Measurements from ENCODE around the gene FNDC3B.

Gene FNDC3B

DNA sequence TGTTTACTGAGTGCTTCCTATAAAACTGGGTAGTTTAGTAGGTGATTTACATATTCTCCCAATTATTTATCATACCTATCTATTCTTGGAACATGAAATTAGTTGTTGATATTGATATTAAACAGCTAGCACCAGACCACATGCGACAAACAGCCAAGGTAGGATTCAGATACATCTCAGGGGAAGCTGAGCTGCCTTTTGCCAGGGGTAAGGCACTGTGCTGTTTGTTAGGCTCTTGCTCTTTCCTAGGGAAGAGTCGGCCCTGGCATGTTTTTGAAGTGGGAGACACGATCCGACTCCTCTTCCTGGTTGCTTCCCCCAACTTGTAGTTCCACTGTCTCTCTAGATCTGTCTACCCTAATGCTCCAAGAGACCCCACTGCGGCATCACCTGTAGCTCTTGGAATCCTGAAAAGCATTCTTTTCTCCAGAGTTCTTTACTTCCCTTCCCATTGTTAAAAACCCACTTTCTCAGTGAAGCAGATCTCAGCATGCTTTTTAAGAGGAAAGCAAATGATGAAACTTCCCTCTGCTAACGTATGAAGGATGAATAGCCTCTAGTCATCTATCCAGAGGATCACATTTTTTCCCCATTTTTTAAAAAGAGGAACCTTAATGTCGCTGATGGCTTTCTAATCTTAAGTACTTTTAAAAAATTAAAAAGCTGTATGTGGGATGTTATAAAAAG lies 270.5 kb downstream of the FNDC3B start:
- H3K36me3 ChIP-seq (ENCODE audit: control insufficient read depth, insufficient read depth, low read length, severe bottlenecking) = peaks cover 92% of the 10 kb centered on the region
- DNase-seq (ENCODE audit: low read depth) = no peak
- no peaks in the 10 kb centered on the region for H3K27me3 ChIP-seq (replicated peaks; ENCODE audit: control insufficient read depth, insufficient read depth, low read length)
- peaks cover 52% of the 10 kb centered on the region for H3K4me1 ChIP-seq (ENCODE audit: control insufficient read depth, insufficient read depth, low read length)
- no peak overlapping the region for H3K4me3 ChIP-seq (ENCODE audit: low read length)
- H3K9ac ChIP-seq (ENCODE audit: low read length) = no peak overlapping the region
- H3K9me3 ChIP-seq (ENCODE audit: control insufficient read depth, low read length) = no peaks in the 10 kb centered on the region

DNA sequence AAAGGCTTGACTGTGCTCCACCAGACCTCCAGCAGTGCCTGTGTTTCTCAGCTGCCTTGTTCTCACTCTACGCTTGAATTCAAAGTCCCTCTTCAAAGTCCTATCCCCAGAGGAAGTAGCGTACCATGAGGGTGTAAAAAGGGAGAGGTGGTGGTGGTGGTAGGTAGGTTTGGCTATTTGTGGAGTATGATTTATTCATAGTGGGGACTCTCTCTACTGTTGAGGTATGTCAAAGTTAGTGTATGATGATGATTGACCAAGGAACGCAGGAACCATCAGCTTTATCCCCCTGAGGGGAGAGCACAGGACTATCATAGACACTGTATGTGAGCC lies 271.0 kb downstream of the FNDC3B start:
- H3K36me3 ChIP-seq (ENCODE audit: control insufficient read depth, insufficient read depth, low read length, severe bottlenecking) = peaks cover 91% of the 10 kb centered on the region
- DNase-seq (ENCODE audit: low read depth) = no peak
- no peaks in the 10 kb centered on the region for H3K9me3 ChIP-seq (ENCODE audit: control insufficient read depth, low read length)
- no peak overlapping the region for H3K9ac ChIP-seq (ENCODE audit: low read length)
- peaks cover 50% of the 10 kb centered on the region for H3K4me1 ChIP-seq (ENCODE audit: control insufficient read depth, insufficient read depth, low read length)
- no peak overlapping the region for H3K4me3 ChIP-seq (ENCODE audit: low read length)
- no peaks in the 10 kb centered on the region for H3K27me3 ChIP-seq (replicated peaks; ENCODE audit: control insufficient read depth, insufficient read depth, low read length)

DNA sequence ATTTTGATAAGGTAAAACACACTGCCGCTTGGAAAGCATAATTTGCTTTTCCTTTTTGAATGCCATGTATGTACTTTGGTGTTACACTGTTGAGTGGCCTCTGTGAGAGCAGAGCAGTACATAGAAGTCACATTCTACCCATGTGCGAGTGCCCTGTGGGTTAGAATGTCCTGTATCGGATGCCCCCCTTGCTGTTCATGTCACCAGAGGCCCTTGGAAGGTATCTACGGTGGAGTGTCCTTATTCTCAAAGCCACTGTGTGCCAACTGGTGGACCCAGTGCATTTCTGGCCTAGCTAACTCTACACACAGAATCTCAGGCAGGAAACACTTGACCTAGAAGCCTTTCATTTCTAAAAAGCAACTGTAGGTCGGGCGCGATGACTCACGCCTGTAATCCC lies 271.8 kb downstream of the FNDC3B start:
- no peak overlapping the region for H3K9ac ChIP-seq (ENCODE audit: low read length)
- H3K27me3 ChIP-seq (replicated peaks; ENCODE audit: control insufficient read depth, insufficient read depth, low read length) = no peaks in the 10 kb centered on the region
- peaks cover 48% of the 10 kb centered on the region for H3K4me1 ChIP-seq (ENCODE audit: control insufficient read depth, insufficient read depth, low read length)
- H3K36me3 ChIP-seq (ENCODE audit: control insufficient read depth, insufficient read depth, low read length, severe bottlenecking) = peaks cover 88% of the 10 kb centered on the region
- DNase-seq (ENCODE audit: low read depth) = no peak
- no peak overlapping the region for H3K4me3 ChIP-seq (ENCODE audit: low read length)
- no peaks in the 10 kb centered on the region for H3K9me3 ChIP-seq (ENCODE audit: control insufficient read depth, low read length)

DNA sequence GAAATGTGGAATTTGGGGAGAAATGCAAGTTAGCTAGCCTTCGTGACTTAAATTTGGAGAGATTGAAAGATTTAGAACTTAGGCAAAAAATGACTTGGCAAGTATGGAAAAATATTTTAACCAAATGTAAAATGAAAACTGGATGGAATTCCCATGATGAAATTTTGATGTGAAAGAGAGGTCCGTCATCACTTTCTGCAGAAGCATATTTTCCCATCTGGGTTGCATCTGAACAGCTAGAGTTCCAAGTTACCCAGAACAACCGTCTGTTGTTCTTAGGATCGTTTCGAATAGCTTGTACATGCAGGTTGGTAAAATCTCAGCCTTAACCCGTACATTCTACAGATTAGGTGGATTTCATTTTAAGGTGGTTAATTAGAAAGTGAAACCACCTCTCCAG lies 272.6 kb downstream of the FNDC3B start:
- Histone ChIP-seq H3K27me3 (replicated peaks; ENCODE audit: control insufficient read depth, insufficient read depth, low read length) (no peaks in the 10 kb centered on the region), H3K9me3 (ENCODE audit: control insufficient read depth, low read length) (no peaks in the 10 kb centered on the region), H3K36me3 (ENCODE audit: control insufficient read depth, insufficient read depth, low read length, severe bottlenecking) (peaks cover 87% of the 10 kb centered on the region), H3K9ac (ENCODE audit: low read length) (no peak overlapping the region), H3K4me1 (ENCODE audit: control insufficient read depth, insufficient read depth, low read length) (peaks cover 45% of the 10 kb centered on the region), H3K4me3 (ENCODE audit: low read length) (no peak overlapping the region)
- DNase-seq (ENCODE audit: low read depth) = no peak

DNA sequence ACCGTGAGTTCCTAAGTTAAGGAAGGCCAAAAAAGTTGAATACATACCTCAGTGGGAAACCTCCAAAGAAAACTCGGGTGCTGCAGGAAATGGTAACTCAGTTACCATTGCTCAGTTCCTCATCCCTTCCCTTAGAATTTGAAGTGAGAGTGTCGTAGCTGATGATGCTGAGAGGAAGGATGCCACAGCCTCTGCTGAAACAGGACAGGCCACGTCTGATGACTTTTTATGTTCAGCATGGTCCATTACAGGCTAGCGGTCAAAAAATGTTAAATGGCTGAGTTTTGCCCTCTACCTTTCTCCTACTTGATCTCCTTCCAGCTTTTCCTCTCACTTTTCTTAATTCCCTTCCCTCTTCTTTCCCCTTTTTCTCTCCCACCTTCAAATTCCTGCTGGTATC lies 273.3 kb downstream of the FNDC3B start:
- DNase-seq (ENCODE audit: low read depth) = no peak
- no peaks in the 10 kb centered on the region for H3K9me3 ChIP-seq (ENCODE audit: control insufficient read depth, low read length)
- peaks cover 85% of the 10 kb centered on the region for H3K36me3 ChIP-seq (ENCODE audit: control insufficient read depth, insufficient read depth, low read length, severe bottlenecking)
- H3K27me3 ChIP-seq (replicated peaks; ENCODE audit: control insufficient read depth, insufficient read depth, low read length) = no peaks in the 10 kb centered on the region
- H3K4me1 ChIP-seq (ENCODE audit: control insufficient read depth, insufficient read depth, low read length) = peaks cover 43% of the 10 kb centered on the region
- no peak overlapping the region for H3K9ac ChIP-seq (ENCODE audit: low read length)
- no peak overlapping the region for H3K4me3 ChIP-seq (ENCODE audit: low read length)

DNA sequence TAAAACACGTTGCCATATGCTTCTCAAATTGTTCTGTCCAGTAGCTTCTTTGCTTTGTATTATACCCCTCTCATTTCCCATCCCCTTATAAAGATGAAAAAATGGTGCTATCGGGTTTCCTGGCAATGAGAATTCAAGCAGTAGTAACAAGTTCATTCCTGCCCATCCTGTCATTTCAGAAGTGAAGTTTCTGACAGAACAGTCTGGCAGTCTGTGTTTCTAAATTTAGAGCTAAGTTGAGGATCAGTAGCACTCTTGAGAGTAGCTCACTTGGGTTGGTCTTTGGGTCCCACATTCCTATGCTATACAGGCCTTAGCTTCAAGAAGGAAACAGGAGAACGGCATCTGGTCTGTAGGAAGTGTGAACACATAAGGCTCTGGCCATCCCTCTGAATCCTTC lies 274.3 kb downstream of the FNDC3B start:
- Histone ChIP-seq H3K4me3 (ENCODE audit: low read length) (no peak overlapping the region), H3K27me3 (replicated peaks; ENCODE audit: control insufficient read depth, insufficient read depth, low read length) (no peaks in the 10 kb centered on the region), H3K4me1 (ENCODE audit: control insufficient read depth, insufficient read depth, low read length) (peaks cover 52% of the 10 kb centered on the region), H3K9ac (ENCODE audit: low read length) (no peak overlapping the region), H3K36me3 (ENCODE audit: control insufficient read depth, insufficient read depth, low read length, severe bottlenecking) (peaks cover 84% of the 10 kb centered on the region), H3K9me3 (ENCODE audit: control insufficient read depth, low read length) (no peaks in the 10 kb centered on the region)
- DNase-seq (ENCODE audit: low read depth) = no peak

DNA sequence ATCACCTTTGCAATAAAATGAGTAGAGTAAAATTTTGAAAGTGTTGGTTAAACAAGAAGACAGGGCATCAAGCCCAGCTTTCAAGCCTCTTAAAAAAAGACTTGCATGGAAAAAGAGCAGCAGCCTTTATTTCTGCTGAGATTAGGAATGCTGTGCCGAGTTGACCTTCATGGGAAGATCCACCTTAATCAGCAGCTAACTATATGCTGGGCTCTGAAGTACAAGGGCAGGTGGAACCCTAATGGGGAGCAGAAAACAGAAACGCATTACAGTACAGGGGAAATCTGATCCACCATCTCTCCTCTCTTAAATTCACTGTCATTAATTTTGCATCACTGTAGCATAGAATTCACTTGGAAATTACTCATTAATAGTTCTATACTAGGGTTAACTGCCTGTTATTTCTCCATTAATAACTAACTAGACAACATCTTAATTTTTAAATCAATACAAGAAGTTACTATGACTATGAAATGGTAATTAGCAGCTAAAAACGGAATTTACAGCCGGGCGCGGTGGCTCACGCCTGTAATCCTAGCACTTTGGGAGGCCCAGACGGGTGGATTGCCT lies 275.3 kb downstream of the FNDC3B start:
- peaks cover 52% of the 10 kb centered on the region for H3K4me1 ChIP-seq (ENCODE audit: control insufficient read depth, insufficient read depth, low read length)
- no peaks in the 10 kb centered on the region for H3K27me3 ChIP-seq (replicated peaks; ENCODE audit: control insufficient read depth, insufficient read depth, low read length)
- H3K9me3 ChIP-seq (ENCODE audit: control insufficient read depth, low read length) = no peaks in the 10 kb centered on the region
- peaks cover 84% of the 10 kb centered on the region for H3K36me3 ChIP-seq (ENCODE audit: control insufficient read depth, insufficient read depth, low read length, severe bottlenecking)
- DNase-seq (ENCODE audit: low read depth) = no peak
- H3K4me3 ChIP-seq (ENCODE audit: low read length) = no peak overlapping the region
- H3K9ac ChIP-seq (ENCODE audit: low read length) = no peak overlapping the region

DNA sequence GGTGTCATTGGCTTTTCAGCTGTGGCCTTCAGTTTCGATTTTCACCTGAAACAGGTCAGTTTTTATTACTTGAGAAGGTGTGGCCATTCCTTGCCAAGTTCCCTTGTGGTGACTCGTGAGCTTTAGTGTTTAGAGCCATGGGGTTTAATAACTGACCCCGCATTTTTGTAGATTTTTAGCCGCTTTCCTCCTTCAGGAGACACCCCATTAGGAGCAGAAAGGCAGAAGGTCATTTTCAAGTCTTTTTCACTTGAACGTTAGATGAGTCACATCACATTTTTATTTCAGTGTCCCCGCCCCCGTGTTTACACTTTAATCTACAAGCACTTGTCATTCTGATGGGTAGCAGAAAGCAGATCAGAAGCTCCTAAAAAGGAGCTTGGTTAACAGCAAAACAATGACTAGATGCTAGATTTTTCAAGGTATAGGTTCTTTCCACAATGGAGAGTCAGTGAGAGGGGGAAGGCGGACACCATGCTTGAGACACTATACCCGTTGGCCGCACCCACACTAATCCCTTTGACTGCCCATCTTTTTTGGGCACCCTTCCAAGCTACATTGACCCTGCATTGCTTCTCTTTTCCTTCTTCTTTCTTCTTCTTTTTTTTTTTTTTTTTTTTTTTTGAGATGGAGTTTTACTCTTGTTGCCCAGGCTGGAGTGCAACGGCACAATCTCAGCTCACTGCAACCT lies 276.2 kb downstream of the FNDC3B start:
- H3K27me3 ChIP-seq (replicated peaks; ENCODE audit: control insufficient read depth, insufficient read depth, low read length) = no peaks in the 10 kb centered on the region
- H3K4me3 ChIP-seq (ENCODE audit: low read length) = no peak overlapping the region
- no peak overlapping the region for H3K9ac ChIP-seq (ENCODE audit: low read length)
- no peaks in the 10 kb centered on the region for H3K9me3 ChIP-seq (ENCODE audit: control insufficient read depth, low read length)
- DNase-seq (ENCODE audit: low read depth) = peak; percentile 39
- peaks cover 84% of the 10 kb centered on the region for H3K36me3 ChIP-seq (ENCODE audit: control insufficient read depth, insufficient read depth, low read length, severe bottlenecking)
- H3K4me1 ChIP-seq (ENCODE audit: control insufficient read depth, insufficient read depth, low read length) = peaks cover 56% of the 10 kb centered on the region

DNA sequence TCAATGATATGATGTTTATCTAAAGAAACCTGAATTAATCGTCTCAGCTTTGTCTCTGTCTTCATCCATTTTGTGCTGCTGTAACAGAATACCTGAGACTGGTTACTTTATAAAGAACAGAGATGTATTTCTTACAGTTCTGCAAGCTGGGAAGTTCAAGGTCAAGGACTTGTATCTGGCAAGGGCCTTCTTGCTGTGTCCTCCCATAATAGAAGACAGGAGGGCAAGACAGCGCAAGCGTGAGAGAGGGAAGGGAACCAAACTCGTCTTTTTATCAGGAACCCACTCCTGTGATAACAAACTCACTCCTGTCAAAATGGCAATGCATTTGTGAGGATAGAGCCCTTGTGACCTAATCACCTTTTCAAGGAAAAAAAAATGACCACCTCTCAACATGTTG lies 277.4 kb downstream of the FNDC3B start:
- Histone ChIP-seq H3K9ac (ENCODE audit: low read length) (no peak overlapping the region), H3K27me3 (replicated peaks; ENCODE audit: control insufficient read depth, insufficient read depth, low read length) (no peaks in the 10 kb centered on the region), H3K9me3 (ENCODE audit: control insufficient read depth, low read length) (no peaks in the 10 kb centered on the region), H3K4me3 (ENCODE audit: low read length) (no peak overlapping the region), H3K4me1 (ENCODE audit: control insufficient read depth, insufficient read depth, low read length) (peaks cover 61% of the 10 kb centered on the region), H3K36me3 (ENCODE audit: control insufficient read depth, insufficient read depth, low read length, severe bottlenecking) (peaks cover 83% of the 10 kb centered on the region)
- no peak for DNase-seq (ENCODE audit: low read depth)

DNA sequence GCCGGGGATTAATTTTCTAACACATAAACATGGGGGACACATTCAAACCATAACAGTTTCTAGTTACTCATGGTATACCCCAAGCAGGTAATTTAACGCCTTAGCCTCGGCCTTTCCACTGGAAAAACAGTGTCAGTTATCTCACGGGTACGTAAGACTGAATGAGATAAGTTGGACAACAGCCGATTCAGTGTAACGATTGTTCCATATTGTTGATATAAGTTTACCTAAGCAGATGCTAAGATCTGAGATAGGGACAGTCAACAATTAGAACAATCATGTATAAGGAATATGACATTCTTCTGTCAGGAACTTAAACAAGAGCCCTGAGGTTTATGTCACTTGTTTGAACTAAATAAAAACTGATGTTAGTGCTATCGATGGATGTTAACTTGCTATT lies 278.1 kb downstream of the FNDC3B start:
- Histone ChIP-seq H3K4me3 (ENCODE audit: low read length) (no peak overlapping the region), H3K9ac (ENCODE audit: low read length) (no peak overlapping the region), H3K9me3 (ENCODE audit: control insufficient read depth, low read length) (no peaks in the 10 kb centered on the region), H3K27me3 (replicated peaks; ENCODE audit: control insufficient read depth, insufficient read depth, low read length) (no peaks in the 10 kb centered on the region), H3K36me3 (ENCODE audit: control insufficient read depth, insufficient read depth, low read length, severe bottlenecking) (peaks cover 85% of the 10 kb centered on the region), H3K4me1 (ENCODE audit: control insufficient read depth, insufficient read depth, low read length) (peaks cover 54% of the 10 kb centered on the region)
- DNase-seq (ENCODE audit: low read depth) = no peak

DNA sequence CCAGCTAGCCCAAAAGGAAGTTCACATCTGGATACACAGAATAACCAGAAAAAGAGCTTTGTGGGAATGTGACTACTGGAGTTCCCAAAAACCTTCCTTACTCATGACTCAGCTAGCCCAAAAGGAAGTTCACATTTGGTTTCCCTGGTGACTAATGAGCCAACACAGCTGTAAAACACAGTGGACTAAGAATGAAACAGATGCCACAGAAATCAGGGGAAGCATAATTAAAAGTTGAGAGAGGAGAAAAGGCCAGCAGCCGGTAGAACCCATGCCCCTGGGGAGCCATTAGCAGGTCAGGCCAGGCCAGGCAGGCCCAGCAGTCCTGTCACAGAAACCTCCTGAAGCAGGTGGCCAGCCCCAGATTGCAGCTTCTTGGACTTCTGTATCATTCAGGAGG lies 278.6 kb downstream of the FNDC3B start:
- no peaks in the 10 kb centered on the region for H3K27me3 ChIP-seq (replicated peaks; ENCODE audit: control insufficient read depth, insufficient read depth, low read length)

More for the DNA sequence above, 278.6 kb downstream of the FNDC3B start:
- Histone ChIP-seq H3K9me3 (ENCODE audit: control insufficient read depth, low read length) (no peaks in the 10 kb centered on the region), H3K4me3 (ENCODE audit: low read length) (peak overlapping the region; percentile 37), H3K36me3 (ENCODE audit: control insufficient read depth, insufficient read depth, low read length, severe bottlenecking) (peaks cover 84% of the 10 kb centered on the region), H3K4me1 (ENCODE audit: control insufficient read depth, insufficient read depth, low read length) (peaks cover 49% of the 10 kb centered on the region), H3K9ac (ENCODE audit: low read length) (no peak overlapping the region)
- peak; percentile 86 for DNase-seq (ENCODE audit: low read depth)

All from adipocyte (in vitro differentiated cells).